Loucy (cell line): Measurements from ENCODE around the gene RAB30.

ENCODE experiments used
- EZH2phosphoT487 ChIP-seq: fragments of 200-600 bp; IDR thresholded peaks from 2 replicates; pipeline ENCODE4 v1.6.1; 2018; ENCODE audit warnings: antibody characterized with exemption, mild to moderate bottlenecking, moderate library complexity, borderline replicate concordance
- TF ChIP-seq, protein P1 (sequence below): fragments of 200-600 bp; sonication (generic); conservative IDR thresholded peaks from 2 replicates; pipeline ENCODE4 v1.5.1; 2014; ENCODE audit warnings: mild to moderate bottlenecking, antibody characterized with exemption, low read length

DNA sequence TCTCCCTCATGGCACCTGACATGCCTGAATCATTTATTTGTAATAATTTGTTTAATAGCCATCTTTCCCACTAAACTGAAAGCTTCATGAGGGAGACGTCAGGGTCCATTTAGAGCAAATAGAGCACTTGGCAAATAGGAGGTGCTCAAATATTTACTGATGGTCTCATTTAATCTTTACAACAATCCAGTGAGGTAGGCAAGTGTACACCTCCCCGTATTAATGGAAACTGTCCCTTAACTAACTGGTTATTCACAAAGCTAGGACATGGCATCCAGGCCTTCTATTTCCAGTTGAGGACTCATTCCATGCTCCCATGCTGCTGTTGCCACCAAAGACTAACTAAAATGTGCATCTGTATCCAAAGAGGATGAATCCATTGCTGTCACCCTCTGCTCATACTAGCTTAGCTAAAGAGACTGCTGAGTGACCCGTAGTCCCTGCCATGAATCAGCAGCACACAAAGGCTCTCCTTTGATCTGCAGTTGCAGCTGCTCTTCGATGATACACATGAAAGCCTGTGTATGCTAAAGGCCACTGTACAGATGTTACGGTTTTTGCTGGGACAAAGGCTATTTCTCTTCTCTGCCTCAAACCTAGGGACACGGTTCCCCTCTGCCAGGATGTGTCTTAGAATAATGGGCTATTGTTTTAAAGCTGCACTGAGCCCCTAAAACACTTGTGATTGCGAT is 82.6 kb downstream of the RAB30 start:
- TF ChIP-seq, protein P1, sequence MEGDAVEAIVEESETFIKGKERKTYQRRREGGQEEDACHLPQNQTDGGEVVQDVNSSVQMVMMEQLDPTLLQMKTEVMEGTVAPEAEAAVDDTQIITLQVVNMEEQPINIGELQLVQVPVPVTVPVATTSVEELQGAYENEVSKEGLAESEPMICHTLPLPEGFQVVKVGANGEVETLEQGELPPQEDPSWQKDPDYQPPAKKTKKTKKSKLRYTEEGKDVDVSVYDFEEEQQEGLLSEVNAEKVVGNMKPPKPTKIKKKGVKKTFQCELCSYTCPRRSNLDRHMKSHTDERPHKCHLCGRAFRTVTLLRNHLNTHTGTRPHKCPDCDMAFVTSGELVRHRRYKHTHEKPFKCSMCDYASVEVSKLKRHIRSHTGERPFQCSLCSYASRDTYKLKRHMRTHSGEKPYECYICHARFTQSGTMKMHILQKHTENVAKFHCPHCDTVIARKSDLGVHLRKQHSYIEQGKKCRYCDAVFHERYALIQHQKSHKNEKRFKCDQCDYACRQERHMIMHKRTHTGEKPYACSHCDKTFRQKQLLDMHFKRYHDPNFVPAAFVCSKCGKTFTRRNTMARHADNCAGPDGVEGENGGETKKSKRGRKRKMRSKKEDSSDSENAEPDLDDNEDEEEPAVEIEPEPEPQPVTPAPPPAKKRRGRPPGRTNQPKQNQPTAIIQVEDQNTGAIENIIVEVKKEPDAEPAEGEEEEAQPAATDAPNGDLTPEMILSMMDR = no peak
- TF ChIP-seq EZH2phosphoT487 = no peak
